NCI-H510A (cell line): ENCODE data around the gene COG5.
"Not testable (repeated sequence)": the region's sequence is repeated elsewhere in the genome, so short reads cannot be mapped to it uniquely, and the experiment has no call there.

Source experiments
- DNase-seq: peaks from one replicate; lab custom pipeline; 2025; lab: John Stamatoyannopoulos, UW

The COG5 gene

DNA sequence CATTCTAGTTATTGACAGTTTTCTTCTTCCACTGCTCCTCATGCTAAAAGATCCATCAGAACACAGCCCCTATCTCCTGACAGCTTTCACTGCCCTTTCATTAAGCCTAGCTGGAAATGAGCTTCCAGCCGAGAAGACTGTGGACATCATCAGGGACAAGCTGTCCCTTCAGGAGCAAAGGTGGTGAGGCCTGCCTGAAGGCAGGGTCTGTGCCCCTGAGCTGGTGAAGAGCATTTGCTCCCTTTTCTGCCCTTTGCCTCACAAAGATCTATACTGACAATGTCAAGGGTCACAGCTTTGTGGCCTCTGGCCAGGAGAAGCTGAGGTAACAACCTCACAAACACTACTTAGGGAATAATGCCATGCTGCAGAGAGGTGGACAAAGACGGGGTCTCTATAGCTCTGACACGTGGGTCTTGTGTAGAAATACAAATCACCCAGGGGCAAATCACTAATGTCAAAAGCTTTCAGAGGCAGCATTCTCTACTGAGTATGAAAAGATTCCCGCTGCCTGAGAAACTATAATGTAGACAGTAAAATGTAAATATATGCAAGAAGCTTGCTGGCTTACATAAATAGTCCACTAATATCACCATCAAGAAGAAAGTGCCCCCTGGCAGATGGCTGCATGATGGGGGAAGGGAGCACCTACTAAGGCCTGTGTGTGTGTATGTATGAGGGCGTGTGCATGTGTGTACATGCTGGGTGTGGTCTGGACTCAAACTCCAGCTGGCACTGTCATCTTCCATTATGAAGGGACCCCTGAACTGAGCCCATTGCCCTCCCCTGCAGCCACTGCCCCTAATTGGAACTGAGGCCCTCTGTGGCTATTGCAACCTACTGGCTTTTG is 339.1 kb downstream of the COG5 start:
- no peak for DNase-seq

- DNase-seq: not testable (repeated sequence)
Measured at GRCh38 chr7:107220806-107221205, 342.9 kb downstream of the COG5 start.

DNA sequence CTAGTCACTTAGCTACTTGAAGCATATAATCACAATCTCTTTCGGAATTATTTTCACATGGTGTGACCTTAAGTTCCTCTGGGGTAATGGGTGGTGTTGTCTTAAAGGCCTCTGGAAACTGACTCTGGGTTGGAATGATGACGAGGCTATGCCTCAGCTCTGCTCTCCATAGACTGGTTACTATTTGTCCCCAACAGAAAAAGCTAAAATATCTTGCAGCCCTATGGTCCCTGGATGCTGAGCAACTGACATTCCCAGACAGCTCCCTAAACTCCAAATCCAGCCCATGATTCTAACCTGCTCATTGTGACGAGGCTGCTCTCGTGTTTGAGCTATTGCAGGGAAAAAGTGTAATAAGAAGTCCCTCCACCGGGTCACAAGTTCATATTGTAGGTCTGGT is 343.4 kb downstream of the COG5 start:
- DNase-seq: no peak

DNA sequence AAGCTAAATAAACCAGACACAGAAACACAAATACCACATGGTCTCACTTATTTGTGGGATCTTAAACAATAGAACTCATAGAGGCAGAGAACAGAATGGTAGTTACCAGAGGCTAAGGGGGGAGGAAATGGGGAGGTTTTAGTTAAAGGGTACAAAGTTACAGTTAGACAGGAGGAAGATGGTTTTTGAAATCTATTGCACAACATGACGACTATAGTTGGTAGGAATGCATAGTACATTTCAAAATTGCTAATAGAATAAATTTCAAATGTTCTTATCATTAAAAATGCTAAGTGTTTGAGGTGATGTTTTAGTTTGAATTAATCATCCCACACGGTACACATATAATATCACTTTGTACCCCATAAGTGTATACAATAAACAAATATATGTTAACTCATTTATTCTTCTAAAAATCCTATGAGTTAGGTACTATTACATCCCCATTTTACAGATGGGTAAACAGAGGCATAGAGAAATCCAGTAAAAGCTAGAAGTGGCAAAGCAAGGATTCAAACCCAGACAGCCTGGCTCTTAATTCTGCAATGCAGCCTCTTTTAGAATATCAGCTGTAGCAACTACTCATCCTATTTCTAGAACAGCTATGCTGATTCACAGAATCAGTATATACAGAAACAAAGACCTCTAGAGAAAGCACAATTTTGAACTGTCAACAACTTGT is 344.0 kb downstream of the COG5 start:
- DNase-seq: no peak

DNA sequence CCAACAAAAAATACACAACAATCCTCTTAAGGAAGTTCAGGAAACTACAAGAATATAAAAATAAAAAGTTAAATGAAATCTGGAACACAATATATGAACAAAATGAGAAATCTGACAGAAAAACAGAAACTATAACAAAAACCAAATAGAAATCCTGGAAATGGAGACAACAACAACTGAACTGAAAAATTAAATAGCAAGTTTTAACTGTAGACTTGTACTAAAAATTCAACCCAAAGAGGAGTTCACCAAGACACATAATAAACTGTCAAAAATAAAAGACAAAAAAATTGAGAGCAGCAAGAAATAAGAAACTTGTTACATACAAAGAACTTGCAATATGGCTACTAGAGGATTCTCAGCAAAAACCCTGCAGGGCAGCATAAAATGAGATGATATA is 349.8 kb downstream of the COG5 start:
- no peak for DNase-seq

DNA sequence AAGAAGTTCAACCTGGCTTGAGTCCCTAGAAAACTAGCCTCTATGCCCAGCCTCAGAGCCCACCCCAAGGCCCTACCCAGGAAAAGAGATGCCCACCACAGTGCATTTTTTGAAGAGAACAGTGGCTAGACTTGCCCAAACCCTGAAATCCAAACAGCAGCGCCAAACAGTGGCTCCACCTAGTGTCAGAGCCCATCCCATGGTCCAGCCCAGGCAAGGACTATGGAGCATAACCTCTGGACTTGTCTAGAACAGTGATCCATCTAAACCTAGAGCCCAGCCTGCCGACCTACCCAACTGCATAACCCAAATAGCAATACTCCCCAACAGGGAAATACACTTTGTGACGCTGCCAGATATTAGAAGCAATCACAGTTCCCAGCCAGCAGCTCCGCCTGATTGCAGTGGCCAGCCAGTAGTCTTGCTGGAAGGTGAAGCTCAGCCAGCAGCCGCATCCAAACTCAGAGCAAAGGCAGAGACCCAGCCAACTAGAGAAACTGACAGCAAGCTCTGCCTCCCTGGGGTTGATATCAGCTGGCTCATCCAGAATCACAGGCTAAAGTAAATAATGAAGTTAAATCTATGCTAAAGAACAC is 350.4 kb downstream of the COG5 start:
- DNase-seq: no peak

GRCh38 chr7:107212725-107213124 is 351.0 kb downstream of the COG5 start:
- DNase-seq: no peak

DNA sequence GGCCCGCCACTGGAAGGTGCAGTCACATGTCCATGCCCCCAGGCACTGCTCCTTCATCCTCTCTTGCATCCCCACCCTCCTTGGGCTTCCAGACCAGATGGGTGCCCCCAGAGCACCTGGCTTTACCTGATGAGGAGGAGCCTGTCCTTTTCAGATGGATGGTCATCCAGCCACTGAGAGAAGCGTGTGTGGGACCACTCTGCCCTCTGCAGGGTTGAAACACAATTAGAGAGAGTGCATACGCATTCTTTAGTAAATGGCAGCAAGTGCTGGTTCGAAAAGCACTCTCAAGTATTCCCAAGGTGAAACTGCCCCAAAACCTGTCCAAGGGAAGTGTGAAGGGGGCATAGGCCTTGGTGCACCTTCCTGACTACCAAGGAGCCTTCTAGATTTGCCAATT is 353.3 kb downstream of the COG5 start:
- no peak for DNase-seq

DNA sequence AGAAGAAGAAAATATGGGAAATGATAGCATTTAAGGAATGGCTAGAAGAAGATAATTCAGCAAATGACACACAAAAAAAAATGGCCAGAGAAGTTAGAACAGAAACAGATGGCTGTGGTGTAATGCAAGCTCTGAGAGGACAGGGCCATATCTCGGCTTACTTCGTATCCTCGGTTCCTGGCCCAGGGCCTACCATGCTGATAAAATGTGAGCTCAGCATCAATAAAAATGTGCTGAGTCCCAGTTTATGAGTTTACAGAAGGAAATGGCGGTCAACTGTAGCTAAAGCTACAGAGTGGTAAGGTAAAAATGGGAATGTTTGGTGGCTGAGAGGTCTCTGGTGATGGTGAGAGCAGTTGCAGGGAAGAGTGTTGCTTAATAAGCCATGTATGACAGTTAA is 354.2 kb downstream of the COG5 start:
- no peak for DNase-seq

DNA sequence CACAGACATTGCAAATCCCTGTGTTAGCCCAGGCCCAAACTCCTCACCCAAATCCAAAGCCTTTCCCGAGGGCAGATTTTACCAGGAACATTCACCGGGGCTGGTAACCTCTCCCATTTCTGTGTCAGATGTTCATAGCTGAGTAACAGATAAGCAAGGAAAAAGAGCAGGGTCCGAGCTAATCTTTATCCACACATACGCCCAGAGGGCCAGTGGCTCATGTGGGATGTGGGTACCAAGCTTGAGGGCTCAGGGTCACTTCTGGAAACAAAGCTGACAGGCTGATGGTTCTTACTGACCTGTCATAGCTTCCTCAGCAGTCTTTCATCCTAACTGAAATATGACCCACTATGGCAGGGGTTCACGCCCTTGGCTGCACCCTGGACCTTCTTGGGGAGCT is 355.2 kb downstream of the COG5 start:
- DNase-seq: no peak

DNA sequence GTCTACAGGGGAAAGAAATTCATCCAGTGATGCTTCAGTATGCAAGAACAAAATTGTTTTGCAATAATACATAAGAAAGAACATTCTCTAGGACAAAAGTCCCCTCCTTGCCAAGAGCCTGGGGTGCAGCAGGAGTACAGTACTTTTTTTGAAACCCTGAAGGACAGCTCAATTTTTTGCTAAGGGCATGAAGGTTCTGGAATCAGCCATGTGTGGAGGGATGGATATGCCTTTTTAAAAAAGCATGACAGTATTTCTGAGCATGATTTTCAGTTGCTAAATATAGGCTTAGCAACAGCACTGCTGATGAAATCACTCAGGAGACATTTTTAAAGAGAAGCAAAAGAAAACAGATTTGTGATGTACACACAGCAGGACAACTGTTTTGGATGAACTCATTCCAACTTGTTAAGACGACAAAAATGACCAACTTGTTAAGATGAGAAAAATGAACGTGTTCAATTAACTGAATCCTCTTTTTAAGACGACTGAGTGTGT is 355.6 kb downstream of the COG5 start:
- DNase-seq: no peak

GRCh38 chr7:107207459-107207858 is 356.3 kb downstream of the COG5 start:
- DNase-seq: no peak

GRCh38 chr7:107206706-107207105 is 357.0 kb downstream of the COG5 start:
- no peak for DNase-seq

- no peak for DNase-seq
Measured at GRCh38 chr7:107206136-107206535, 357.6 kb downstream of the COG5 start.

- DNase-seq: no peak
Measured at GRCh38 chr7:107203607-107204006, 360.1 kb downstream of the COG5 start.

- DNase-seq: peak; percentile 20
Measured at GRCh38 chr7:107201795-107202450, 361.8 kb downstream of the COG5 start.

DNA sequence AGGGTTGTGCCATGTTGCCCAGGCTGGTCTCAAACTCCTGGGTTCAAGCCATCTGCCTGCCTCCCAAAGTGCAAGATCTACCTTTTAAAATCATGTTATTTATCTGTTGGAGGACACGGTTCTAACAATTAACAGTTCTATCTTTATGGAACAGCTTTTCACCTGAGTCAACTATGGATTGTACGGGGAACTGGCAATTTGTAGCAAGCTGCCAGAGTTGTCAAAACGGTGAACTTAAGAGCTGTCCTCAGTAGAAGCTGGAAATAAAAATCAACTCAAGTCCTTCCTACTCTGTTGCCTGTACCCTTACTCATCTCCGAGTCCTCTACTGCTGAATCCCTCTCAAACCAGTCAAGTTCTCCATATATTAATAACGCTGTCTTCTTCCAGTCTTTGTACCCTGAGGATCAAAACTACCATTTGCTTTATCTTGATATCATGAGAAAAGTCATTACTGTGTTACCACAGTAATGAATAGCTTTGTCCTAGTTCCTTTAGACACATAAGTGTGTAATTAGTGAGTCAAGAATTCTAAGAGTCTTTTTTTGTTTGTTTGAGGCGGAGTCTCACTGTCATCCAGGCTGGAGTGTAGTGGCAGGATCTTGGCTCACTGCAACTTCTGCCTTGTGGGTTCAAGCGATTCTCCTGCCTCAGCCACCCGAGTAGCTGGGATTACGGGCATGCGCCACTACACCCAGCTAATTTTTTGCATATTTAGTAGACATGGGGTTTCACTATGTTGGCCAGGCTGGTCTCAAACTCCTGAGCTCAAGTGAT is 366.7 kb downstream of the COG5 start:
- no peak for DNase-seq

DNA sequence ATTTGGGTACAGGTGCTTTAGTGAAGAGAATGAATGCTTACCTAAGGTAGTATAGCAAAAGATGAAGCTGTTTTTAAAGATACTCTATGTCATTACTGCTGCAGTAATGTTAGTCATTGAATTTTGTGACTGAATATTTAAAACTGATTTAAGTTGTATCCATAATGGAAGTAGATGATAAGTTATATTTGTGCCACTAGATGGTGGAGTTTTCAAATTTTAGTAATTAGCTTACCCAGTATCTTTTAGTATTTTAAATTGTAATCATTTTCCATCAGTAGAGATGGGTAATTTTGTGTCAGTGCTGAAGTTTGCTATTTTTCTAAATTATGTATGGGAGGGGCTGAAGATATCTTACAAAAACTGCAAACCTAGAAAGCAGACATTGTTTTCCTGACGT is 369.7 kb downstream of the COG5 start:
- no peak for DNase-seq

GRCh38 chr7:107190090-107190489 is 373.6 kb downstream of the COG5 start:
- no peak for DNase-seq

DNA sequence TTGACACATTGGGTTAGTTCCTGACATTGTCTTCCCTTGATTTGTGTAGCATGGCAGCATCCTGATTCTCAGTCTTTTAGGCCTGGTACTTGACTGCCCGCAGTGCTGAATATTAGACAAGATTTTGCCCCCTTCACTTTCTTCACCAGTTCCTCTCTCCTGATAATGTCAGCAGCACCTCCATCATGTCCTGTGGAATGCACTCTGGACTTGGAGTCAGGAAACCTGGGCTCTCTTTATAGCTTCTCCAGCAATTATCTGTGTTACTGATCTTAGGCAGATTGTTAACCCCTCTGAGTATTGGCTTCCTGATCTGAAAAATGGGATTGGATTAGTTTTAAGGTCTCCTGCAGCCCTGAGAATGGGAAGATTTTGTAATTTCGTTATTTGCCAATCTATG is 375.9 kb downstream of the COG5 start:
- no peak for DNase-seq

GRCh38 chr7:107186240-107186639 is 377.5 kb downstream of the COG5 start:
- DNase-seq: no peak

- DNase-seq: no peak
Measured at GRCh38 chr7:107185716-107186115, 378.0 kb downstream of the COG5 start.
